ENCODE measurements around the gene TASP1. TPM values are rescaled to one million over a fixed set of nuclear protein-coding genes. Genes with fewer than 3 reads are reported as not detected.

Gene TASP1
- total RNA-seq, 4 donors from 2014 or later: 7.7 to 20.0 (median 8.7) TPM

DNA sequence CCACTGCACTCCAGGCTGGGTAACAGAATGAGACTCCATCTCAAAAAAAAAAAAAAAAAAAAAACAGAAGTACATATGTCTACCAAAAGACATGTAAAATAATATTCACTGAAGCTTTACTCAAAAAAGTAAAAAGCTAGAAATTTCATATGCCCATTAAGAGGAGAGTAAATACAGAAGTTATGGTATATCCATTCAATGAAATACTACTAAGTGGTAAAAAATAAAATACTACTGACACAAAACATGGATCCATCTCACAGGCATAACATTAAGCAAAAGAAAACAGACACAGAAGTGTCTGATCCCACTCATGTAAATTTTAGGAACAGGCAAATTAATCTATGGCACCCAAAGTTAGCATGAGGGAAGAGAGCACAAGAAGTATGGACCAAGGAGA is 52.6 kb downstream of the TASP1 start:
- DNase-seq: no peak
- intact Hi-C loops (cut with DNase I): no loop called here

DNA sequence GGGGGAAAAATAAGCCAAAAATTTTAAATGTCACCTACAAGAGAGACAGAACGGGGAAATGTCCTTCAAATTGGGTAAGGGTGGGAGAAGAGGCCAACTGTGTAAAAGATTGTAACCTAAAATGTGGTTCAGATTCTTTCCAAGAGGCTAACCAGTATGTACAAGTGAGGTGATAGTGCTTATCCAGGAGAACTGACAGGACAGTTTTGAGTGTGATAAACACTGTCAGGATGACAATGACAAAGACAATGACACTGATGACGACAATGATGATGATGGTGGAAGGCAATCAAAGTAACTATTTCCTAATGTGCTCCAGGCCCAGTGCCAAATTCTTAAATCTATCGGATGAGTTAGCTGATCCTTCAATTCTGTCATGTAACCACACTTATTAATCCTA is 57.3 kb downstream of the TASP1 start:
- H3K36me3 ChIP-seq: peaks cover 0 to 46% (median 0%) of the 10 kb centered on the region in 3 donors
- no peak overlapping the region for H3K4me3 ChIP-seq
- H3K27ac ChIP-seq: no peak overlapping the region
- H3K9me3 ChIP-seq: no peaks in the 10 kb centered on the region
- 67 to 87% methylated on average over 3 of the region's 3 CpGs for WGBS, 2 donors
- no peaks in the 10 kb centered on the region for H3K27me3 ChIP-seq
- no peak for DNase-seq
- intact Hi-C loops (cut with DNase I): no loop called here
- TF ChIP-seq, protein P1, sequence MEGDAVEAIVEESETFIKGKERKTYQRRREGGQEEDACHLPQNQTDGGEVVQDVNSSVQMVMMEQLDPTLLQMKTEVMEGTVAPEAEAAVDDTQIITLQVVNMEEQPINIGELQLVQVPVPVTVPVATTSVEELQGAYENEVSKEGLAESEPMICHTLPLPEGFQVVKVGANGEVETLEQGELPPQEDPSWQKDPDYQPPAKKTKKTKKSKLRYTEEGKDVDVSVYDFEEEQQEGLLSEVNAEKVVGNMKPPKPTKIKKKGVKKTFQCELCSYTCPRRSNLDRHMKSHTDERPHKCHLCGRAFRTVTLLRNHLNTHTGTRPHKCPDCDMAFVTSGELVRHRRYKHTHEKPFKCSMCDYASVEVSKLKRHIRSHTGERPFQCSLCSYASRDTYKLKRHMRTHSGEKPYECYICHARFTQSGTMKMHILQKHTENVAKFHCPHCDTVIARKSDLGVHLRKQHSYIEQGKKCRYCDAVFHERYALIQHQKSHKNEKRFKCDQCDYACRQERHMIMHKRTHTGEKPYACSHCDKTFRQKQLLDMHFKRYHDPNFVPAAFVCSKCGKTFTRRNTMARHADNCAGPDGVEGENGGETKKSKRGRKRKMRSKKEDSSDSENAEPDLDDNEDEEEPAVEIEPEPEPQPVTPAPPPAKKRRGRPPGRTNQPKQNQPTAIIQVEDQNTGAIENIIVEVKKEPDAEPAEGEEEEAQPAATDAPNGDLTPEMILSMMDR (IDR thresholded peaks at IDR 0.05): no peak
- no peak for TF ChIP-seq POLR2A (IDR thresholded peaks at IDR 0.05)
- H3K4me1 ChIP-seq: no peaks in the 10 kb centered on the region

More for the DNA sequence above, 52.6 kb downstream of the TASP1 start:
- TF ChIP-seq, protein P1 (IDR thresholded peaks at IDR 0.05): no peak
- no peak for TF ChIP-seq POLR2A (IDR thresholded peaks at IDR 0.05)
- Histone ChIP-seq H3K27me3 (no peaks in the 10 kb centered on the region), H3K27ac (no peak overlapping the region), H3K36me3 (peaks cover 0 to 25% (median 0%) of the 10 kb centered on the region in 3 donors), H3K4me3 (no peak overlapping the region), H3K9me3 (no peaks in the 10 kb centered on the region), H3K4me1 (no peaks in the 10 kb centered on the region)

DNA sequence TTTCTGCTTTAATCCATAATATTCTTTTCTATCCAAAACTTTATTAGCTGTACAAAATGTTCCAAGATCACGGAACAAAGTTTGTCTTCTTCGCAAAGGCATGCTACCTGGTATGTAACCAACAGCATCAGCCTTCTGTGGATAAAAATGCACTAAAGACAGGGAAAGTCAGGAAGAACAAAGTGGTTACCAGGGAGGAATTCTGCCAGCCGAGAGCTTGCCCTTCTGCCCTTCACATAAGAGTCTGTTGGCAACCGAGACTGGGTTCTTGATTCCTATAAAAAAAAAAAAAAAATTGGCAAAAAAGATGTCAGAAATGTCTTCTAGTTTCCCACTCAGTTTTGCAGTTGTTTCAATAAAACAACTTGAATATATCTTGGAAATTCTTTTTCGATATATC is 58.0 kb downstream of the TASP1 start:
- H3K36me3 ChIP-seq: peaks cover 0 to 44% (median 0%) of the 10 kb centered on the region in 3 donors
- intact Hi-C loops (cut with DNase I): no loop called here
- TF ChIP-seq, protein P1 (IDR thresholded peaks at IDR 0.05): no peak
- TF ChIP-seq POLR2A (IDR thresholded peaks at IDR 0.05): no peak
- DNase-seq: no peak
- 85 to 89% methylated on average over 5 of the region's 5 CpGs for WGBS, 2 donors
- no peaks in the 10 kb centered on the region for H3K4me1 ChIP-seq
- no peaks in the 10 kb centered on the region for H3K27me3 ChIP-seq
- H3K4me3 ChIP-seq: no peak overlapping the region
- H3K27ac ChIP-seq: no peak overlapping the region
- no peaks in the 10 kb centered on the region for H3K9me3 ChIP-seq

- H3K36me3 ChIP-seq: peaks cover 0 to 24% (median 0%) of the 10 kb centered on the region in 3 donors
- DNase-seq: no peak
- no peak overlapping the region for H3K4me3 ChIP-seq
- no peaks in the 10 kb centered on the region for H3K9me3 ChIP-seq
- no peaks in the 10 kb centered on the region for H3K4me1 ChIP-seq
- 97 to 98% methylated on average over 2 of the region's 2 CpGs for WGBS, 2 donors
- no peak overlapping the region for H3K27ac ChIP-seq
- intact Hi-C loops (cut with DNase I): no loop called here
- no peak for TF ChIP-seq POLR2A (IDR thresholded peaks at IDR 0.05)
- TF ChIP-seq, protein P1 (IDR thresholded peaks at IDR 0.05): no peak
- H3K27me3 ChIP-seq: no peaks in the 10 kb centered on the region
These were observed 64.7 kb downstream of the TASP1 start for GRCh38 chr20:13574071-13574470.

- WGBS, 2 donors: 100% methylated on average over 2 of the region's 2 CpGs
These were observed 67.1 kb downstream of the TASP1 start for GRCh38 chr20:13571662-13572061.

More at GRCh38 chr20:13571662-13572061, 67.1 kb downstream of the TASP1 start:
- no peaks in the 10 kb centered on the region for H3K4me1 ChIP-seq
- TF ChIP-seq, protein P1 (IDR thresholded peaks at IDR 0.05): no peak
- TF ChIP-seq POLR2A (IDR thresholded peaks at IDR 0.05): no peak
- H3K27ac ChIP-seq: no peak overlapping the region
- H3K4me3 ChIP-seq: no peak overlapping the region
- peaks cover 0 to 28% (median 0%) of the 10 kb centered on the region in 3 donors for H3K36me3 ChIP-seq
- no peak for DNase-seq
- H3K9me3 ChIP-seq: no peaks in the 10 kb centered on the region
- no peaks in the 10 kb centered on the region for H3K27me3 ChIP-seq
- intact Hi-C loops (cut with DNase I): no loop called here
